SU-DHL-6 (cell line): ENCODE measurements around the gene SUGCT.

Experiments
- H2AFZ ChIP-seq: fragments of 200-600 bp; sonication (generic); 2 replicates; pipeline ENCODE4 v1.6.1; 2014; ENCODE audit warnings: low read depth, mild to moderate bottlenecking, moderate library complexity, mixed read lengths, antibody characterized with exemption, low read length; ENCODE audit not compliant: severe bottlenecking
- H3F3A ChIP-seq: fragments of 200-600 bp; shearing (Covaris generic); 2 replicates; pipeline ENCODE4 v1.6.0; 2016; ENCODE audit warnings: antibody characterized with exemption, mild to moderate bottlenecking; ENCODE audit not compliant: insufficient read depth
- H3K27ac ChIP-seq: fragments of 200-600 bp; sonication (generic); 2 replicates; pipeline ENCODE4 v1.5.1; 2016; ENCODE audit warnings: low read depth, mild to moderate bottlenecking, low read length, moderate library complexity, mixed read lengths
- H3K27me3 ChIP-seq: fragments of 200-600 bp; sonication (generic), shearing (Covaris generic); 2 replicates; pipeline ENCODE4 v1.6.0; 2014; ENCODE audit warnings: mild to moderate bottlenecking, low read length
- H3K36me3 ChIP-seq: fragments of 200-600 bp; sonication (generic); 2 replicates; pipeline ENCODE4 v1.6.1; 2014; ENCODE audit warnings: mild to moderate bottlenecking, low read length, mixed read lengths
- H3K4me2 ChIP-seq: fragments of 300-600, 200-600 bp; shearing (Covaris generic), sonication (generic); 2 replicates; pipeline ENCODE4 v1.6.0; 2014; ENCODE audit warnings: low read length, low read depth, mild to moderate bottlenecking; ENCODE audit not compliant: poor library complexity, severe bottlenecking
- H3K4me3 ChIP-seq: fragments of 200-600 bp; sonication (generic); 2 replicates; pipeline ENCODE4 v1.5.1; 2014; ENCODE audit warnings: antibody characterized with exemption, low read length, mild to moderate bottlenecking, mixed read lengths; ENCODE audit not compliant: insufficient read depth, poor library complexity, severe bottlenecking
- H3K79me2 ChIP-seq: fragments of 200-600 bp; sonication (generic); 2 replicates; pipeline ENCODE4 v1.6.1; 2014; ENCODE audit warnings: mild to moderate bottlenecking, low read length, moderate library complexity; ENCODE audit not compliant: insufficient read depth
- H3K9ac ChIP-seq: fragments of 200-600 bp; sonication (generic); 2 replicates; pipeline ENCODE4 v1.7.0; 2014; ENCODE audit warnings: mild to moderate bottlenecking, low read length
- H3K9me2 ChIP-seq: fragments of 200-600 bp; sonication (generic); replicated peaks from 2 replicates; pipeline ENCODE4 v1.6.1; 2014; ENCODE audit warnings: low read length; ENCODE audit not compliant: insufficient read depth
- H3K9me3 ChIP-seq: fragments of 200-600 bp; sonication (generic); 2 replicates; pipeline ENCODE4 v1.6.1; 2014; ENCODE audit warnings: low read length, mixed read lengths; ENCODE audit not compliant: insufficient read depth
- H4K20me1 ChIP-seq: fragments of 200-600 bp; sonication (generic); 2 replicates; pipeline ENCODE4 v1.6.1; 2014; ENCODE audit warnings: low read depth, mild to moderate bottlenecking, antibody characterized with exemption, low read length, moderate library complexity, mixed read lengths
- EZH2phosphoT487 ChIP-seq: fragments of 200-600 bp; sonication (generic), shearing (Covaris generic); conservative IDR thresholded peaks from 2 replicates; pipeline ENCODE4 v1.6.1; 2018; ENCODE audit warnings: mild to moderate bottlenecking, antibody characterized with exemption, low read length, moderate library complexity, mixed read lengths
- TF ChIP-seq, protein P1 (sequence below): fragments of 200-600 bp; sonication (generic); IDR thresholded peaks from one replicate; pipeline ENCODE4 v1.5.1; 2017; ENCODE audit warnings: antibody characterized with exemption, mild to moderate bottlenecking, low read length, moderate library complexity; ENCODE audit not compliant: insufficient read depth, poor library complexity, severe bottlenecking

Gene SUGCT

DNA sequence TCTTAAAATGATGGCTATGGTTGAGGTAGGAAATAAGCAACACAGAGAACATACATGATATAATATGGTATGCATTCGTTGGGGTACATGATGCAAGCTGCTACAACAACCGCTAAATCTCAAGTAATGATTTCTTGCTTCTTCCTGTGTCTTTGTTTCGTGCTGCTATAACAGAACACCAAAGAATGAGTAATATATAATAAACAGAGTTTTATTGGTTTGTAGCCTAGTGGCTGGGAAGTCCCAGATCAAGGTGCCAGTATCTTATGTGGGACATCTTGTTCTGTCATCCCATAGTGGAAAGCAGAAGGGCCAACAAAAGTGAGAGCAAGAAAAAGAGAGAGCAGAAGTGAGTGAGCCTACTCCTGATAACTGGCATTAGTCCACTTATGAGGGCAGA lies 689.7 kb downstream of the SUGCT start:
- Histone ChIP-seq H3K79me2 (peaks cover 9% of the 10 kb centered on the region; the same call in 1 of the 2 replicates), H3K9me2 (no peaks in the 10 kb centered on the region), H2AFZ (no peak overlapping the region), H3K36me3 (peaks cover 6% of the 10 kb centered on the region), H3K4me2 (peak overlapping the region; percentile 21), H3K4me3 (no peak overlapping the region), H3K27ac (peak overlapping the region; percentile 97), H3K27me3 (no peaks in the 10 kb centered on the region), H3K9me3 (no peaks in the 10 kb centered on the region), H4K20me1 (no peaks in the 10 kb centered on the region), H3F3A (peaks cover 18% of the 10 kb centered on the region), H3K9ac (peak overlapping the region; percentile 10)
- TF ChIP-seq EZH2phosphoT487: no peak
- TF ChIP-seq, protein P1, sequence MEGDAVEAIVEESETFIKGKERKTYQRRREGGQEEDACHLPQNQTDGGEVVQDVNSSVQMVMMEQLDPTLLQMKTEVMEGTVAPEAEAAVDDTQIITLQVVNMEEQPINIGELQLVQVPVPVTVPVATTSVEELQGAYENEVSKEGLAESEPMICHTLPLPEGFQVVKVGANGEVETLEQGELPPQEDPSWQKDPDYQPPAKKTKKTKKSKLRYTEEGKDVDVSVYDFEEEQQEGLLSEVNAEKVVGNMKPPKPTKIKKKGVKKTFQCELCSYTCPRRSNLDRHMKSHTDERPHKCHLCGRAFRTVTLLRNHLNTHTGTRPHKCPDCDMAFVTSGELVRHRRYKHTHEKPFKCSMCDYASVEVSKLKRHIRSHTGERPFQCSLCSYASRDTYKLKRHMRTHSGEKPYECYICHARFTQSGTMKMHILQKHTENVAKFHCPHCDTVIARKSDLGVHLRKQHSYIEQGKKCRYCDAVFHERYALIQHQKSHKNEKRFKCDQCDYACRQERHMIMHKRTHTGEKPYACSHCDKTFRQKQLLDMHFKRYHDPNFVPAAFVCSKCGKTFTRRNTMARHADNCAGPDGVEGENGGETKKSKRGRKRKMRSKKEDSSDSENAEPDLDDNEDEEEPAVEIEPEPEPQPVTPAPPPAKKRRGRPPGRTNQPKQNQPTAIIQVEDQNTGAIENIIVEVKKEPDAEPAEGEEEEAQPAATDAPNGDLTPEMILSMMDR: no peak

DNA sequence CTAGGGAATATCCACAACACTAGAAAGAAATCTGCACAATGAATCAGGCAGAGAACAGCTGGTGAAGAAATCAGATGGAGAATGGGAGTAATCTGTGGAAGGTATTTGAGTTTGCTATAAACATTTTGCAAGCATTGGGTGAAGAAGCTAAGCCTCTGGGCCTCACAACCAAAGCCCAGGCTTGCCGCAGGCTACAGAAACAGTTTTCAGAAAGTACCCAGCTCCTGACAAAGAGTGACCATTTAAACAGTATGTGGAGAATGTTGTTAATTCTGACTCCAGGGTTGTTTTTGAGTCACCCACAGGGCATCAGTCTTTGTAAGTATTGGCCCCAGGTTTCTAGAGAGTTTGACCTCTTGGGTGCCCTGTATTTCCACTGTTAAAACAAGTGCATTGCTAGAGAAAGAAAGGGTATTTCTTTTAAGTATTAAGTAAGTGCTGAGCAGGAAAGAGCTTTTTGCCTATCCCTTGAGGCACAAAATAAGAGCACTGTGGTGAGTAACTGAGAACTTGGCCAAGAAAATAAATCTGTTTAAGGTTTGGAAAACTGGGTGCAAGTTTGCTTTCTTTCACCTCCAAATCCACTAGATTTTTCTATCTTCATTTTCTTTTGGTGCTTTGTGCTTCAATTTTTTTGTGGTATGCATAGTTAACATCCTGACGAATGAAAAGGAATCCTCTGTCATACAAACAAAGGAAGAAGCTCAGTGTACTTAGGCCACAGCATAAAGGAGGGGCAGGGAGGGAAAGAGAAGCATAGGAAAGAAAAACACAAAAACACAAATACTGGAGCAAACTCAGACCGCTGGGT lies 691.8 kb downstream of the SUGCT start:
- H3K79me2 ChIP-seq: peaks cover 9% of the 10 kb centered on the region; the same call in 1 of the 2 replicates
- no peaks in the 10 kb centered on the region for H3K27me3 ChIP-seq
- peaks cover 38% of the 10 kb centered on the region for H3F3A ChIP-seq
- peak overlapping the region; percentile 21 for H3K4me2 ChIP-seq
- H3K9me2 ChIP-seq: no peaks in the 10 kb centered on the region
- peak overlapping the region; percentile 97 for H3K27ac ChIP-seq
- TF ChIP-seq EZH2phosphoT487: no peak
- TF ChIP-seq, protein P1: no peak
- no peak overlapping the region for H3K4me3 ChIP-seq
- peaks cover 6% of the 10 kb centered on the region for H3K36me3 ChIP-seq
- H4K20me1 ChIP-seq: no peaks in the 10 kb centered on the region
- H2AFZ ChIP-seq: no peak overlapping the region
- no peaks in the 10 kb centered on the region for H3K9me3 ChIP-seq
- H3K9ac ChIP-seq: peak overlapping the region; percentile 37

DNA sequence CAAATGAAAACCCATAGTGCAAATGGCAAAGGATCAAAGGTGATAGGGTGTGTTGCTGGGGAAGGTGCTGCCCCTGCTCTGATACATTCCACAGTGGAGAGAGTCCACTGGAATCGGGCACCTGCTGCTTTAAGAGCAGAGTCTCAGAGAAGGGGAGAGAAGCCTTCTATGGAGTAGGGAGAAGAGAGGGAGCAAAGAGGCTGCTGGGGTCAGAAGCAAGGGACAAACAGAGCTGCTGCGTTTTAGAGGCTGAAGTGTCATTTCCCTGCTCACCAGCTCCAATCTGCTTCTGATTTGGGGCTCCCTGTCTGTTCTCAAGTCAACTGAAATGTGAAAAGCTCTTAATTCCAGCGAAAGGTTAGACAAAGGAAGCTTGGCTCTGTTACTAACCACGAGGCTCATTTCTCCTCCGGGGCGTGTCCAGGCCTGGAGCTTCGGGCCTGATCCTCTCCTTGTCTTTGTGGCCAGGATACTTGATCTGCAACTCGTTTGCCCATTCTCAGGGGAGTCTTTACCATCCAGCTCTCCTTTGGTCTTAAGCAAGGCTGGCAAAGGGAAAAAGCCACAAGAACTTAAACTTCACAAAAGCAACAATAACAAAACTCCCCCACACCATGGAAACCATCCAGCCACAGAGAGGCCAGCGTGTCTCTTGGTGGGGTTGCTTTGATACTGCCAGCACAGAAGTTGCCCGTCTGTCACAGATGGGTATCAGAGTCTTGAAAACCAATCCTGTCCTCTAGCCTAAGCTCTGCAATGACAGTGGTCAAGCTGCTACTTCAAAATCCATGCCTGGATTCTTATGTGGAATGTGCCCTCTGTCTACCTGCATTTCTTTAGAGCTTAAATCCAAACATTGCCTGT lies 692.6 kb downstream of the SUGCT start:
- Histone ChIP-seq H2AFZ (no peak overlapping the region), H3K9me2 (no peaks in the 10 kb centered on the region), H4K20me1 (no peaks in the 10 kb centered on the region), H3F3A (peaks cover 46% of the 10 kb centered on the region), H3K9me3 (no peaks in the 10 kb centered on the region), H3K4me3 (no peak overlapping the region), H3K27ac (peak overlapping the region; percentile 97), H3K4me2 (peak overlapping the region; percentile 21), H3K79me2 (peaks cover 7% of the 10 kb centered on the region; the same call in 1 of the 2 replicates), H3K9ac (peak overlapping the region; percentile 37), H3K36me3 (peaks cover 6% of the 10 kb centered on the region), H3K27me3 (no peaks in the 10 kb centered on the region)
- TF ChIP-seq EZH2phosphoT487: no peak
- TF ChIP-seq, protein P1: no peak
